A673 (cell line): ENCODE data around the gene COA8.

ENCODE experiments used
- EZH2 ChIP-seq: fragments of 200-600 bp; sonication (generic); IDR thresholded peaks from 2 replicates; pipeline ENCODE4 v1.6.1; 2017; ENCODE audit warnings: borderline replicate concordance, low read depth, mild to moderate bottlenecking, mixed read lengths, antibody characterized with exemption, low read length; ENCODE audit not compliant: poor library complexity, severe bottlenecking
- TF ChIP-seq, protein P1 (sequence below): fragments of 300-800, 200-600 bp; sonication (generic); conservative IDR thresholded peaks from 2 replicates; pipeline ENCODE4 v1.5.1; 2017; ENCODE audit warnings: low read depth, mild to moderate bottlenecking, antibody characterized with exemption, low read length, moderate library complexity, mixed read lengths

DNA sequence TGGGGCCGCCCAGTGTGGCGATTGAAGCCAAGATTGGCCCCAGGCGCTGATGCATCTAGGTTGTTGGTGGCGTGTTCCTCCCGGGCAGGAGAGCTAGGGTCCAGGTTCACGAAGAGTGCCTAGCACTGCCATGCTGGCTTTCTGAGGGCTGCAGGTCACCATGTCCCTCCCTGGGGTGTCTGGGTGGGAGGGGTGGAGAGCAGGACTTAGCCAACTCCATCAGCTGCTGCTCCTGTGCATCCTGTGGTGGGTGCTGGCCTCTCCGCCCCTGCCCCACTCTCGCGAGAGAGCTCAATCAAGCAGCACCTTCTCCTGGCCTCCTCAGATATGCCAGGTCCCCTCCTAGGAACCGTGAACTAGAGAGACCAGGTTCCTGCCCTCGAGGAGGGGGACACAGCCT is 31.9 kb upstream of the COA8 start:
- TF ChIP-seq, protein P1, sequence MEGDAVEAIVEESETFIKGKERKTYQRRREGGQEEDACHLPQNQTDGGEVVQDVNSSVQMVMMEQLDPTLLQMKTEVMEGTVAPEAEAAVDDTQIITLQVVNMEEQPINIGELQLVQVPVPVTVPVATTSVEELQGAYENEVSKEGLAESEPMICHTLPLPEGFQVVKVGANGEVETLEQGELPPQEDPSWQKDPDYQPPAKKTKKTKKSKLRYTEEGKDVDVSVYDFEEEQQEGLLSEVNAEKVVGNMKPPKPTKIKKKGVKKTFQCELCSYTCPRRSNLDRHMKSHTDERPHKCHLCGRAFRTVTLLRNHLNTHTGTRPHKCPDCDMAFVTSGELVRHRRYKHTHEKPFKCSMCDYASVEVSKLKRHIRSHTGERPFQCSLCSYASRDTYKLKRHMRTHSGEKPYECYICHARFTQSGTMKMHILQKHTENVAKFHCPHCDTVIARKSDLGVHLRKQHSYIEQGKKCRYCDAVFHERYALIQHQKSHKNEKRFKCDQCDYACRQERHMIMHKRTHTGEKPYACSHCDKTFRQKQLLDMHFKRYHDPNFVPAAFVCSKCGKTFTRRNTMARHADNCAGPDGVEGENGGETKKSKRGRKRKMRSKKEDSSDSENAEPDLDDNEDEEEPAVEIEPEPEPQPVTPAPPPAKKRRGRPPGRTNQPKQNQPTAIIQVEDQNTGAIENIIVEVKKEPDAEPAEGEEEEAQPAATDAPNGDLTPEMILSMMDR: no peak
- TF ChIP-seq EZH2: no peak
